GM18519 (cell line): ENCODE data around the gene GLIPR1.
A peak's percentile ranks its signal among the peaks of the same experiment; 100 is the strongest.
"Not testable (repeated sequence)": the region's sequence is repeated elsewhere in the genome, so short reads cannot be mapped to it uniquely, and the experiment has no call there.

Source experiments
- ATAC-seq: cut with Tn5 transposase; IDR thresholded peaks from one replicate; pipeline ENCODE4 v1.9.1; 2021; ENCODE audit warnings: mild to moderate bottlenecking, moderate library complexity; ENCODE audit not compliant: unreplicated experiment, low FRiP score

Gene GLIPR1

GRCh38 chr12:75471902-75472890 is 8.4 kb upstream of the GLIPR1 start:
- ATAC-seq, result peak; percentile 64

- ATAC-seq, result no peak
These were observed 6.4 kb upstream of the GLIPR1 start for GRCh38 chr12:75474116-75474515.

- no peak for ATAC-seq
These were observed 4.5 kb upstream of the GLIPR1 start for GRCh38 chr12:75476071-75476470.

DNA sequence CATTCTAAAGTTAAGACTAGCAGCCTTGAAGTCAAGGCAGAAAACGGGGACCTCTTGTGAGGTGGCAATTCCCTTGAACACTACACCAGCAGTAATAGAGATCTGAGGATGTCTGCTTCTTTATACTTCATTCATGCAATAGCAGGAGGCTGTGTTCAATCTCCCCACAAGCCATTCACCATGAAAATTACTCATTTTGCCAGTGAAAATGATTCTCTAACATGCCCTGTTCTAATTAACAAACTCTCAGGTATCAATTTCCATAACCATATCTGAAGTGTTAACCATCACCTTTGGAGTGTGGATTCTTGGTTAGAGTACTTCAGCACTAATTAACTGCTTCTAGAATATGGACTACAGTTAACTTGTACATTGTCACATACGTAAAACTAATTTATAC is 3.4 kb upstream of the GLIPR1 start:
- ATAC-seq, result no peak

DNA sequence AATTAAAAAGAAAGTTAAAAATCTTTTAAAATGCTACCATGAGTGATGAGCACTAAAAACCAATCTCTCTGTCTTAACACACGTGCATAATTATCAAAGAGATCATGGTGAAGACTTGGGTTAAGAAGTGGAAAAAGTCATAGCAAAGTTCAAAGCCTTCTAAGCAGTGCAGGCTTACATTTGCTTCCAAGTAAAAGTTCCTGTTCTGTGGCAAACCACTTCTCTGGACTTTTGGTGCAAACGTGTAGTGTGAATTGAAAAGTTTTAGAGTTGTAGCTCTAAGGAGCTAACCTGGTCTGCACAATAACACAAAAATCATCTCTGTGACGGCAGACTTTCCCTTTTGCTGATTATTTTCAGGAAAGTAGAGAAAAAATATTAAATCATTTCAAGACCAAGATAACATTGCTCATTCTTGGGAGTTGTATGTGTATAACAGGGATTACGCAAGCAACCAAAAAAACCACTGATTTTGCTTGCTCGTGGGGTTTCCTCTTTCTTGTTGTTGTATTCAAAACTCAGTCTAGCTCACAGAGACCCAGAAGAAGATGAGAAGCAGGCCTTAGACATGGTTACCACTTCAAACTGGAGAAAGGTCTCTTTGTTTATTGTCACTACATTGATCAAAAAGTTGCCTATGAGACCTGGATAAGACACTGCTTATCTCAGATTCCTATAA is 2.3 kb upstream of the GLIPR1 start:
- no peak for ATAC-seq

DNA sequence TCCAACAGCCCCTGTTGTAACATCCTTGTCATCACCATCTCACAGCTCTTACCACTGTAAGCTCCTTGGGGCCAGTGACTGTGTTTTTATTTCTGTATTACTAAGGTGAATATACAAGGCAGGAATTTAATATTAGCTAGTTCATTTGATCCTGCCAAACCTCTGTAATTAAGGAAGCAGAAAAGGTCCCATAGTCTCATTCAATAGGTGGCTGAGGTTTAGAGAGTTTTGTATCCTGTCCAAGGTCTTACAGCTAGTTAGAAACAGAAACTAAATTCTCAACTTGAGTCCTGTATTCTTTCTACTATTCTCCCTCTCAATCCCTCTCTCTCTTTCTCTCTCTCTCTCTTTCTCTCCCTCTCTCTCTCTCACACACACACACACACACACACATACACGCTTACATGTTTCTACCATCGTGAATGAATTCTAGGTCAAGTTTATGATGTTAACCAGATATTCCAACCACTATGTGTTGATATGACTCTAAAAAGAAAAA is 543 bp upstream of the GLIPR1 start:
- ATAC-seq, result peak; percentile 23

- peak; percentile 1 for ATAC-seq
These were observed 604 bp downstream of the GLIPR1 start for GRCh38 chr12:75481013-75481705.

DNA sequence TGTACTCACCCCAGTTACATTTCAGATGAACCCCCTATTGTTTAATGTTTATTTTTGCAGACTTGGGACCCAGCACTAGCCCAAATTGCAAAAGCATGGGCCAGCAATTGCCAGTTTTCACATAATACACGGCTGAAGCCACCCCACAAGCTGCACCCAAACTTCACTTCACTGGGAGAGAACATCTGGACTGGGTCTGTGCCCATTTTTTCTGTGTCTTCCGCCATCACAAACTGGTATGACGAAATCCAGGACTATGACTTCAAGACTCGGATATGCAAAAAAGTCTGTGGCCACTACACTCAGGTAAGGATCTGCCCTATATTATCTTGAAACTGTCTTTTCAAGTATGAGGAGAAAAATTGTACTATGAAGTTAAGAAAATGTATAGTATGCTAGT is 1.2 kb downstream of the GLIPR1 start:
- ATAC-seq, result no peak

DNA sequence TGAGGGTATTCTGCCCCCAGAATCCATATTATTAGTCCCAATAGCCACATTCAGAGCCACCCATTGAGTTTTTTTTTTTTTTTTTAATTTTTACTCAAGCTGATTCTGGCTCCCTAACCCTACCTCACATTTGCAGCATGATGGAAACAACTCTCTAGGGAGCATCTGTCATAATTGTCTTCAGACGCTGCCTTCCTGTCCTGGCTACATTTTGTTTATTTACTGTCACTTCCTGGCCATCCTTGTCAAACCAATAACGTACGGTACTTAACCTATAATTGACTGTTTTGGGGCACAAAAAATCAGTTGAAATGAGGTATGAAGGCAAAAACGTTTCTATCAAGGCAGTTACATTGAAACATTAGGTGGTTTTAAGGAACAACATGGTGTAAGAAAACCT is 2.1 kb downstream of the GLIPR1 start:
- no peak for ATAC-seq

- ATAC-seq, result no peak
These were observed 2.9 kb downstream of the GLIPR1 start for GRCh38 chr12:75483431-75483830.

DNA sequence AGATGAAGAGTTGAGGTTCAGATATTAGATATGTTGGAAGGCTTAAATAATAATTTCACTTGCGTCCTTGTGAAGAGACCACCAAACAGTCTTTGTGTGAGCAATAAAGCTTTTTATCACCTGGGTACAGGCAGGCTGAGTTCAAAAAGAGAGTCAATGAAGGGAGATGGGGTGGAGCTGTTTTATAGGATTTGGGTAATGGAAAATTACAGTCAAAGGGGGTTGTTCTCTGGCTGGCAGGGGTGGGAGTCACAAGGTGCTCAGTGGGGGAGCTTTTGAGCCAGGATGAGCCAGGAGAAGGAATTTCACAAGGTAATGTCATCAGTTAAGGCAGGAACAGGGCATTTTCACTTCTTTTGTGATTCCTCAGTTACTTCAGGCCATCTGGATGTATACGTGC is 3.9 kb downstream of the GLIPR1 start:
- not testable (repeated sequence) for ATAC-seq

DNA sequence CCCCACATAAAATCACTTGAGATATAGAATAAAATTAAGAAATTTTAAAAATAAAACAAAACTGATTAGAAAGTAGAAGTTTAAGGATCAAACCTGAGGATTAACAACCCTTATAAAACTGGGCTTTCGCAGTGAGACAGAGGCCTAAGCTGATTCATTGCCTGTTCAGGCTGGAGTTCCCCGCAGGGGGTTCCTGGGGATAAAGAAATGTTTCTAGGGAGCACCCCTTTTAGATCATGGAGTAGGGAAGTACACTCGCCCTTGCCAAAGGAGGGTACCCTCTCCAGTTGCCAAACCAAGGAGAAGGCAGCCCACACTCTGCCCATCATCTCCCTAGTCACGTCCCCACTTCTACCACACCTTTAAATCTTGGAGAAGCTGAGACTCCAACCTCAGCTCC is 6.8 kb downstream of the GLIPR1 start:
- no peak for ATAC-seq

GRCh38 chr12:75488553-75488952 is 8.0 kb downstream of the GLIPR1 start:
- ATAC-seq, result no peak

DNA sequence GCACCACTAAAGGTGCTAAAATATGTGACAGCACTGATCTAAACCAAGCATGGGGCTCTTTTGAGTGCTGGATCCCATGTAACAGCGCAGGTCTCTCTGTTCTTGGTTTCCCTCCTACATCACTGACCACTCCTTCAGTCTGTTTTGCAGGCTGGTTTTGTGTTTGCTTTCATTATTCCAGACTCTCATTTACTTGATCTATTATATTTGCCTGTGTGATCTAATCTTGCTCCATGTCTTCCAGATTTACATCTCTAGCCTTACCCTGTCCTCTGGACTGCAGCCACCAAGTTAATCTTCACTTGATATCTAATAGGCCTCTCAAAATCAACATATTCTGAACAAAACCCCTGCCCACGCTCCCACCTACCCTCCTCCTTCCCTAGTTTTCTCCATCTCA is 8.6 kb downstream of the GLIPR1 start:
- no peak for ATAC-seq

GRCh38 chr12:75489613-75490210 is 9.2 kb downstream of the GLIPR1 start:
- ATAC-seq, result no peak

- no peak for ATAC-seq
These were observed 10.6 kb downstream of the GLIPR1 start for GRCh38 chr12:75491169-75491568.

- ATAC-seq, result no peak
These were observed 22.9 kb downstream of the GLIPR1 start for GRCh38 chr12:75503459-75503858.

GRCh38 chr12:75503866-75504265 is 23.3 kb downstream of the GLIPR1 start:
- no peak for ATAC-seq

DNA sequence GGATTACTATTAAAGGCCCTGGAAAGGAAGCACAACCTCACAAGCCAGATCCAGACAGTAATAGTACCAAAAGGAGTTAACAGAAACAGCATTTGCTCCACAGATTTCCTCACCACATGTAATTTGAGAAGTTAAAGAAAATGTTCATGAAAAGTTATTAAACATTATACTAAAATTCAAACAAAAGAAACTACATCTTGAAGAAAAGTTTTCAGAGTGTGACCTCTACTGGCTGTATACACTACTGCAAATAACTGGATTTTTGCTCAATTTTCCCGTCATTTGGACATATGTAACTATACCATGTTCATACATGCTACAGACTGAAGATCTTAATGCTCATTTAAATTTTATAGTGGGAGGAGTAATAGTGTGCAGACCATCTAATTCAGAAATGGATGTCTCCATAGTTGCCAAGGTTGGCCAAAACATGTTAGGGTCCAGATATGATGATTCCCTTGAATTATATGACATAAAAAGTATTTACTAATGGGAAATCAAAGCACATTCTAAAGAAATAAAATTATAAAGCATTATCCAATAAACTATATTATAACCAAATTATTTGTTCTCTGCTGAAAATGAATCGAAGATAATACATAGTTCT is 25.3 kb downstream of the GLIPR1 start:
- no peak for ATAC-seq

DNA sequence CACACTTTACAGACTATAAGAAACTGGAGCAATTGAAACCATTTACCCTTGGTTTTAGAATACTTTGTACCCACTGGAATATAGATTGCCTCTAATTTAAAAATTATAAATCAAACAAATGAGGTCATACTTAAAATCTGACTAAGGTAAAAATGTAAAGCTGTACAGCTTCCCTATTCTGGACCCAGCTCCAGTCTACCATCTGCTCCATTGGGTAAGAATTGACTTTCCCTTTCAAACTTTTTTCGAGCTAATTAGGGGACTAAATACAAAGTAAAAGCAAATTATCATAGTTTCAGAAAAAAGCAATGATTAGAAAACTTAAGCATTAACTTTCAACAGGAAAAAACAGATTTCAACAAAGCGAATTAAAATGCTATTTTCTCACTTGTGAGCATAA is 26.5 kb downstream of the GLIPR1 start:
- no peak for ATAC-seq
